ENCODE measurements around the gene MAP1LC3B.
"Not testable (repeated sequence)": the region's sequence is repeated elsewhere in the genome, so short reads cannot be mapped to it uniquely, and the experiment has no call there.

The MAP1LC3B gene

GRCh38 chr16:87360862-87361610, 31.1 kb upstream of the MAP1LC3B start:
- DNase-seq (ENCODE audit: insufficient read length, low spot score) (no peak), FAIRE-seq (no peak)

- no peak for FAIRE-seq
- no peak for DNase-seq (ENCODE audit: insufficient read length, low spot score)
These were observed 30.1 kb upstream of the MAP1LC3B start for GRCh38 chr16:87361916-87362619.

- not testable (repeated sequence) for DNase-seq (ENCODE audit: insufficient read length, low spot score); FAIRE-seq
These were observed 29.1 kb upstream of the MAP1LC3B start for GRCh38 chr16:87362828-87363559.

GRCh38 chr16:87363771-87364455, 28.2 kb upstream of the MAP1LC3B start:
- DNase-seq (ENCODE audit: insufficient read length, low spot score) (no peak), FAIRE-seq (no peak)

- FAIRE-seq (no peak), DNase-seq (ENCODE audit: insufficient read length, low spot score) (no peak)
These were observed 27.0 kb upstream of the MAP1LC3B start for GRCh38 chr16:87365021-87365713.

- DNase-seq (ENCODE audit: insufficient read length, low spot score) (no peak), FAIRE-seq (no peak)
These were observed 25.8 kb upstream of the MAP1LC3B start for GRCh38 chr16:87366288-87366687.

GRCh38 chr16:87366930-87367329, 25.2 kb upstream of the MAP1LC3B start:
- no peak for DNase-seq (ENCODE audit: insufficient read length, low spot score)
- no peak for FAIRE-seq

- FAIRE-seq (no peak), DNase-seq (ENCODE audit: insufficient read length, low spot score) (no peak)
These were observed 24.6 kb upstream of the MAP1LC3B start for GRCh38 chr16:87367529-87367928.

GRCh38 chr16:87368029-87368770, 23.9 kb upstream of the MAP1LC3B start:
- no peak for DNase-seq (ENCODE audit: insufficient read length, low spot score)
- no peak for FAIRE-seq

- FAIRE-seq (peak; percentile 51), DNase-seq (ENCODE audit: insufficient read length, low spot score) (no peak)
These were observed 22.9 kb upstream of the MAP1LC3B start for GRCh38 chr16:87369117-87369765.

GRCh38 chr16:87369796-87370719, 22.1 kb upstream of the MAP1LC3B start:
- no peak for DNase-seq (ENCODE audit: insufficient read length, low spot score)
- FAIRE-seq: no peak

- no peak for FAIRE-seq
- no peak for DNase-seq (ENCODE audit: insufficient read length, low spot score)
These were observed 20.8 kb upstream of the MAP1LC3B start for GRCh38 chr16:87371261-87371866.

- FAIRE-seq: no peak
These were observed 19.8 kb upstream of the MAP1LC3B start for GRCh38 chr16:87372305-87372704.

GRCh38 chr16:87374313-87374712, 17.8 kb upstream of the MAP1LC3B start:
- FAIRE-seq (no peak), DNase-seq (ENCODE audit: insufficient read length, low spot score) (no peak)

More at GRCh38 chr16:87372305-87372704, 19.8 kb upstream of the MAP1LC3B start:
- DNase-seq (ENCODE audit: insufficient read length, low spot score): no peak

- no peak for FAIRE-seq
- no peak for DNase-seq (ENCODE audit: insufficient read length, low spot score)
These were observed 16.6 kb upstream of the MAP1LC3B start for GRCh38 chr16:87375426-87376135.

GRCh38 chr16:87376660-87377059, 15.5 kb upstream of the MAP1LC3B start:
- FAIRE-seq (no peak), DNase-seq (ENCODE audit: insufficient read length, low spot score) (no peak)

- FAIRE-seq: not testable (repeated sequence)
These were observed 12.8 kb upstream of the MAP1LC3B start for GRCh38 chr16:87379312-87379752.

More at GRCh38 chr16:87379312-87379752, 12.8 kb upstream of the MAP1LC3B start:
- not testable (repeated sequence) for DNase-seq (ENCODE audit: insufficient read length, low spot score)
